CD4-positive, alpha-beta T cell (primary cell): ENCODE results near the gene MOXD1. TPM values are rescaled to one million over a fixed set of nuclear protein-coding genes. Genes with fewer than 3 reads are reported as not detected.

Experiments
- ATAC-seq: fragments of 200-7000 bp; cut with Tn5 transposase; one replicate; pipeline ENCODE4 v1.10.0; 2022; ENCODE audit warnings: mild to moderate bottlenecking; ENCODE audit not compliant: poor library complexity
- CTCF ChIA-PET: fragments of 350-600 bp; sonication (Branson Sonifier 250); formaldehyde crosslinking; loops from one replicate; lab custom pipeline; 2021; ENCODE audit warnings: antibody characterized with exemption, inconsistent platforms; lab: Charles Lee
- POLR2A ChIA-PET: fragments of 350-600 bp; sonication (Branson Sonifier 250); formaldehyde crosslinking; loops from one replicate; lab custom pipeline; 2021; ENCODE audit warnings: antibody characterized with exemption, inconsistent platforms; lab: Charles Lee
- DNase-seq, 14 experiments: peaks; one replicate each; pipeline ENCODE4 v3.0.0-alpha.2; 2013 to 2020; ENCODE audit warnings: mixed read lengths in 2 of 14
- H3K27ac ChIP-seq, 2 donors: one replicate each; pipeline versions ENCODE4 v1.5.1 to v1.7.0; 2013; ENCODE audit warnings: low read length in 2 of 2, low read depth in 1 of 2, mild to moderate bottlenecking in 1 of 2
- H3K27me3 ChIP-seq, 2 experiments: 1 replicate in 1 of 2; 2 replicates in 1 of 2; pipeline versions ENCODE4 v1.6.1 to v1.7.0; 2013; ENCODE audit warnings: low read length in 2 of 2, control low read depth in 1 of 2, mild to moderate bottlenecking in 1 of 2, moderate library complexity in 1 of 2; ENCODE audit not compliant: insufficient read depth in 2 of 2, control insufficient read depth in 1 of 2
- H3K36me3 ChIP-seq: one replicate; pipeline ENCODE4 v1.6.1; 2013; ENCODE audit warnings: low read length, control low read depth; ENCODE audit not compliant: insufficient read depth
- H3K4me1 ChIP-seq: one replicate; pipeline ENCODE4 v1.6.1; 2013; ENCODE audit warnings: low read length, control low read depth; ENCODE audit not compliant: insufficient read depth
- H3K4me3 ChIP-seq: one replicate; pipeline ENCODE4 v1.5.1; 2013; ENCODE audit warnings: mild to moderate bottlenecking, low read length, moderate library complexity
- H3K9me3 ChIP-seq, 2 experiments: 1 replicate in 1 of 2; 2 replicates in 1 of 2; pipeline versions ENCODE4 v1.6.1 to v1.7.0; 2013; ENCODE audit warnings: low read length in 2 of 2, mild to moderate bottlenecking in 2 of 2, control low read depth in 1 of 2, moderate library complexity in 1 of 2; ENCODE audit not compliant: control insufficient read depth in 1 of 2, insufficient read depth in 1 of 2
- H3K27ac Mint-ChIP-seq: one replicate; pipeline ENCODE4 v1.8.0; 2020; ENCODE audit warnings: mixed read lengths
- H3K27me3 Mint-ChIP-seq: one replicate; pipeline ENCODE4 v1.8.0; 2021; ENCODE audit warnings: mixed read lengths
- H3K36me3 Mint-ChIP-seq: one replicate; pipeline ENCODE4 v1.8.0; 2021; ENCODE audit warnings: low read depth, mixed read lengths
- H3K4me1 Mint-ChIP-seq: one replicate; pipeline ENCODE4 v1.8.0; 2021; ENCODE audit warnings: low read depth, mixed read lengths
- H3K4me3 Mint-ChIP-seq: one replicate; pipeline ENCODE4 v1.8.0; 2020; ENCODE audit warnings: mild to moderate bottlenecking, mixed read lengths
- H3K9me3 Mint-ChIP-seq: one replicate; pipeline ENCODE4 v1.8.0; 2020; ENCODE audit warnings: mixed read lengths
- intact Hi-C, 2 experiments: fragments of 100-400 bp; cut with DNase I in 1 of 2; cut with micrococcal nuclease in 1 of 2; formaldehyde crosslinking; loops; one replicate each; pipeline versions ENCODE4 v1.15.1 to v1.9.0; 2023 to 2025; cut with DNase I, micrococcal nuclease
- total RNA-seq, 174 experiments: library from RNA in 2 of 174; stranded (reverse) in 2 of 174; gene quantifications; one replicate each; pipeline ENCODE4 v1.2.3 and lab custom pipeline; 2021 to 2026
- TF ChIP-seq, protein P1 (sequence below): fragments of 200-600 bp; IDR thresholded peaks from one replicate; pipeline ENCODE4 v1.8.0; 2022; ENCODE audit warnings: antibody characterized with exemption, mild to moderate bottlenecking

Gene MOXD1
- total RNA-seq, 2 experiments from 2014 or later: not detected

DNA sequence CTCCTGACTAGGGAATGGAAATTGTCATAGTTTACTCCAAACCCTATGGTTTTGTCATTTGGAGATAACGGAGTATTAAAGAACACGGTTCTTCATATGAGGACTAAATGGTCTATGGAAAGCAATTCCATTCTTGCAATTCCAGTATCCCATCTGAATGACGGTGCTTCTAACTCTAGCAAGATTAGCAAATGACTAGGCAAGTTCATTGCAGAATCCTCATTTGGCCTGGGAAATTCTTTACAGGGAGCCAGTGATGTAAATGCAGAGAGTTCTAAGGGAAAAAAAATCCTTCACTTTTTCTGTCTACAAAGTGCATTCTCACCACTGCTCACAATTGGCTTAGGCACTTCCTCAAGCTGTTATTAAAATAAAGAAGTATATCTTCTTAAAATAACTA lies 111.5 kb downstream of the MOXD1 start:
- Mint-ChIP-seq H3K4me3 (no peak overlapping the region), H3K27ac (no peak overlapping the region), H3K27me3 (peaks cover 8% of the 10 kb centered on the region), H3K9me3 (no peaks in the 10 kb centered on the region), H3K36me3 (no peaks in the 10 kb centered on the region), H3K4me1 (no peaks in the 10 kb centered on the region)
- DNase-seq (no peak), ATAC-seq (no peak)
- Histone ChIP-seq H3K4me3 (no peak overlapping the region), H3K27ac (no peak overlapping the region), H3K9me3 (no peaks in the 10 kb centered on the region), H3K4me1 (no peaks in the 10 kb centered on the region), H3K27me3 (peaks cover 0 to 3% of the 10 kb centered on the region in 2 experiments), H3K36me3 (no peaks in the 10 kb centered on the region)
- intact Hi-C loops: no loop called here
- POLR2A ChIA-PET: no interaction called here
- TF ChIP-seq, protein P1, sequence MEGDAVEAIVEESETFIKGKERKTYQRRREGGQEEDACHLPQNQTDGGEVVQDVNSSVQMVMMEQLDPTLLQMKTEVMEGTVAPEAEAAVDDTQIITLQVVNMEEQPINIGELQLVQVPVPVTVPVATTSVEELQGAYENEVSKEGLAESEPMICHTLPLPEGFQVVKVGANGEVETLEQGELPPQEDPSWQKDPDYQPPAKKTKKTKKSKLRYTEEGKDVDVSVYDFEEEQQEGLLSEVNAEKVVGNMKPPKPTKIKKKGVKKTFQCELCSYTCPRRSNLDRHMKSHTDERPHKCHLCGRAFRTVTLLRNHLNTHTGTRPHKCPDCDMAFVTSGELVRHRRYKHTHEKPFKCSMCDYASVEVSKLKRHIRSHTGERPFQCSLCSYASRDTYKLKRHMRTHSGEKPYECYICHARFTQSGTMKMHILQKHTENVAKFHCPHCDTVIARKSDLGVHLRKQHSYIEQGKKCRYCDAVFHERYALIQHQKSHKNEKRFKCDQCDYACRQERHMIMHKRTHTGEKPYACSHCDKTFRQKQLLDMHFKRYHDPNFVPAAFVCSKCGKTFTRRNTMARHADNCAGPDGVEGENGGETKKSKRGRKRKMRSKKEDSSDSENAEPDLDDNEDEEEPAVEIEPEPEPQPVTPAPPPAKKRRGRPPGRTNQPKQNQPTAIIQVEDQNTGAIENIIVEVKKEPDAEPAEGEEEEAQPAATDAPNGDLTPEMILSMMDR: no peak
- CTCF ChIA-PET: interaction anchor here (4.1 kb wide), 1 partner anchor 10 kb away, joined by 33 read pairs; no protein-coding TSS in a partner anchor

DNA sequence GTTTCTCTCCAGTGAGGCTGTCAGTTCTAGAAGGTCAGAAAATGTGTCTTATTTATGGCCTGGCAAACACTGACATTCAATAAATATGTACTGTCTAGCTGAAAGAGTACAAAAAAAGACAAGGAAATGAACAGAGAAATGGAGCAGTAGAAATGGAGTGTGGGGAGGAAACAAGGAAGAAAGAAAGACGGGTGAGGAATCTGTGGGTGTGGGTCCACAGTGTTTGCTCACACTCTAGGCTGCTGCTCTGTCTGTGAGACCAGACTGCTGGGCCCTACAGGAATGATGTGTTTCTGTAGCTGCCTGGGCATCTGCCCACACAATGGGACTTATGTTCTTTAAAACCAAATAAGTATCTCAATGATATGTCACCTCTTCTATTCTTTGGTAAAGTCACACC lies 114.2 kb downstream of the MOXD1 start:
- Mint-ChIP-seq H3K4me1 (no peaks in the 10 kb centered on the region), H3K27ac (no peak overlapping the region), H3K36me3 (no peaks in the 10 kb centered on the region), H3K27me3 (peaks cover 9% of the 10 kb centered on the region), H3K4me3 (no peak overlapping the region), H3K9me3 (no peaks in the 10 kb centered on the region)
- H3K36me3 ChIP-seq: no peaks in the 10 kb centered on the region
- ATAC-seq (no peak), DNase-seq (no peak)
- no peaks in the 10 kb centered on the region for H3K4me1 ChIP-seq
- ChIA-PET CTCF (no interaction called here), POLR2A (no interaction called here)
- H3K4me3 ChIP-seq: no peak overlapping the region
- TF ChIP-seq, protein P1: no peak
- H3K9me3 ChIP-seq: no peaks in the 10 kb centered on the region
- intact Hi-C loops: no loop called here
- peaks cover 0 to 8% of the 10 kb centered on the region in 2 experiments for H3K27me3 ChIP-seq
- H3K27ac ChIP-seq: no peak overlapping the region

DNA sequence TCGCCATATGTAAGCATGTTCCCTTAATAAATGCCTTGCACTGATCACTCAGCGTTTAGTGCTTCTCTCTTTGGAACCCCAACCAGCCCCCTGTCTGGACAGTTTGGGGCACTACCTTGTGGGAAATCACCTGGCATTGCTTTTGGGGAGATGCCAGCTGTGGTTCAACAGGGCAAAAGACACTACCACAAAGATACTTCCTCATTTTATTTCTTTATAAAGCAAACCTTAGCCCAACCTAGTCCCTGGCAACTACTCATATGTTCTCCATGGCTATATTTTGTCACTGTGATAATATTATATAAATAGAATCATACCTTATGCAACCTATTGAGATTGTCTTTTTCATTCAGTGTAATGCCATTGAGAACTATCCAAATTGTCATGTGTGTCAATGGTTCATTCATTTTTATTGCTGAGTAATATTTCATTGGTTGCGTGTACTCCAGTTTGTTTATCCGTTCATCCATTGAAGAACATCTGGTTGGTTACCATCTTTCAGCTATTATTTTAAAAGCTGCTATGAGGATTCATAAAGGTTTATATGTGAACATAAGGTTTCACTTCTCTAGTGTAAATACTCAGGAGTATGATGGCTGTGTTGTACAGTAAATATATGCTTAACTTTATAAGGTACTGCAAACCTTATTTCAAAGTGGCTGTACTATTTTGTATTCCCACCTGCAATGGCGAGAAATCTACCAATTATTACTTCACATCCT lies 114.8 kb downstream of the MOXD1 start:
- CTCF ChIA-PET: no interaction called here
- TF ChIP-seq, protein P1: no peak
- peaks cover 13% of the 10 kb centered on the region for H3K27me3 Mint-ChIP-seq
- ATAC-seq: no peak
- intact Hi-C loops: no loop called here
- H3K36me3 ChIP-seq: no peaks in the 10 kb centered on the region
- POLR2A ChIA-PET: no interaction called here
- no peak overlapping the region for H3K27ac Mint-ChIP-seq
- peaks cover 0 to 12% of the 10 kb centered on the region in 2 experiments for H3K27me3 ChIP-seq
- H3K4me3 Mint-ChIP-seq: no peak overlapping the region
- no peak overlapping the region for H3K27ac ChIP-seq
- no peaks in the 10 kb centered on the region for H3K4me1 Mint-ChIP-seq
- no peaks in the 10 kb centered on the region for H3K9me3 Mint-ChIP-seq
- no peak overlapping the region for H3K4me3 ChIP-seq
- no peaks in the 10 kb centered on the region for H3K4me1 ChIP-seq
- no peaks in the 10 kb centered on the region for H3K36me3 Mint-ChIP-seq
- H3K9me3 ChIP-seq: no peaks in the 10 kb centered on the region
- DNase-seq: peak in 2 of 14 experiments; percentile 11 to 15
